GM23248 (cell line): ENCODE data around the gene CTBP2. TPM values are rescaled to one million over a fixed set of nuclear protein-coding genes. Genes with fewer than 3 reads are reported as not detected.

Source experiments
- DNase-seq: peaks from one replicate; pipeline ENCODE4 v3.0.0-alpha.2; 2015
- H2AFZ ChIP-seq: fragments of 200-600 bp; sonication (generic); 2 replicates; pipeline ENCODE4 v1.6.1; 2016; ENCODE audit warnings: antibody characterized with exemption
- H3F3A ChIP-seq: fragments of 200-600 bp; sonication (generic); 2 replicates; pipeline ENCODE4 v1.6.1; 2016; ENCODE audit warnings: mild to moderate bottlenecking, antibody characterized with exemption, mixed run types; ENCODE audit not compliant: insufficient read depth
- H3K27ac ChIP-seq: fragments of 200-600 bp; sonication (generic); 2 replicates; pipeline ENCODE4 v1.5.1; 2016; ENCODE audit warnings: mild to moderate bottlenecking
- H3K27me3 ChIP-seq: fragments of 200-600 bp; sonication (generic); replicated peaks from 2 replicates; pipeline ENCODE4 v1.6.1; 2016; ENCODE audit warnings: mild to moderate bottlenecking; ENCODE audit not compliant: insufficient read depth
- H3K36me3 ChIP-seq: fragments of 200-600 bp; sonication (generic); 2 replicates; pipeline ENCODE4 v1.6.1; 2016; ENCODE audit warnings: low read depth, mild to moderate bottlenecking
- H3K4me1 ChIP-seq: fragments of 200-600 bp; sonication (generic); 2 replicates; pipeline ENCODE4 v1.6.1; 2016; ENCODE audit warnings: mild to moderate bottlenecking; ENCODE audit not compliant: insufficient read depth
- H3K4me2 ChIP-seq: fragments of 200-600 bp; sonication (generic); one replicate; pipeline ENCODE4 v1.6.1; 2016; ENCODE audit warnings: mild to moderate bottlenecking; ENCODE audit not compliant: unreplicated experiment
- H3K4me3 ChIP-seq: fragments of 200-600 bp; sonication (generic); 2 replicates; pipeline ENCODE4 v1.5.1; 2016; ENCODE audit warnings: mild to moderate bottlenecking
- H3K79me2 ChIP-seq: fragments of 200-600 bp; sonication (generic); 2 replicates; pipeline ENCODE4 v1.6.1; 2016; ENCODE audit warnings: mild to moderate bottlenecking; ENCODE audit not compliant: insufficient read depth
- H3K9ac ChIP-seq: fragments of 200-600 bp; sonication (generic); 2 replicates; pipeline ENCODE4 v1.6.1; 2016; ENCODE audit warnings: mild to moderate bottlenecking
- H3K9me2 ChIP-seq: fragments of 200-600 bp; sonication (generic); 2 replicates; pipeline ENCODE4 v1.6.1; 2016; ENCODE audit warnings: mixed run types, mild to moderate bottlenecking, moderate library complexity; ENCODE audit not compliant: insufficient read depth
- H3K9me3 ChIP-seq: fragments of 200-600 bp; sonication (generic); one replicate; pipeline ENCODE4 v1.6.1; 2017; ENCODE audit warnings: low read depth
- H4K20me1 ChIP-seq: fragments of 200-600 bp; sonication (generic); 2 replicates; pipeline ENCODE4 v1.6.0; 2016; ENCODE audit not compliant: insufficient read depth
- EZH2 ChIP-seq: fragments of 200-600 bp; sonication (generic); IDR thresholded peaks from 2 replicates; pipeline ENCODE4 v1.6.1; 2018; ENCODE audit warnings: antibody characterized with exemption, mild to moderate bottlenecking; ENCODE audit not compliant: insufficient read depth, poor library complexity, severe bottlenecking
- EZH2phosphoT487 ChIP-seq: fragments of 200-600 bp; sonication (generic); IDR thresholded peaks from 2 replicates; pipeline ENCODE4 v1.6.1; 2018; ENCODE audit warnings: antibody characterized with exemption, moderate library complexity, mild to moderate bottlenecking, low read depth; ENCODE audit not compliant: insufficient read depth
- WGBS, 2 experiments: methylation state at CpG; one replicate each; pipeline ENCODE4 v1.1.6; 2015 to 2017; ENCODE audit warnings: low lambda C conversion rate in 2 of 2, low coverage in 1 of 2; ENCODE audit errors: missing lambda C conversion rate in 2 of 2; 5-methylcytosine and 5-hydroxymethylcytosine counted together
- in situ Hi-C: fragments of 300-500 bp; cut with MboI; formaldehyde crosslinking; loops from 2 replicates; pipeline ENCODE4 v1.15.0; 2020
- polyA plus RNA-seq: library from polyadenylated mRNA; unstranded; fragments of >200 nt; fragmentation: Nextera tagmentation; extraction: Ambion mirVana; gene quantifications from 2 replicates; pipeline ENCODE4 v1.2.1, GENCODE V29; 2016
- total RNA-seq: library from RNA; depleted of rRNA; stranded (reverse); fragments of >200 nt; shearing (Covaris generic); gene quantifications from 2 replicates; pipeline ENCODE4 v1.2.3, GENCODE V29; 2014

The CTBP2 gene
- total and polyA plus RNA-seq, 2 experiments from 2014 or later, result 52.0 to 65.5 TPM

DNA sequence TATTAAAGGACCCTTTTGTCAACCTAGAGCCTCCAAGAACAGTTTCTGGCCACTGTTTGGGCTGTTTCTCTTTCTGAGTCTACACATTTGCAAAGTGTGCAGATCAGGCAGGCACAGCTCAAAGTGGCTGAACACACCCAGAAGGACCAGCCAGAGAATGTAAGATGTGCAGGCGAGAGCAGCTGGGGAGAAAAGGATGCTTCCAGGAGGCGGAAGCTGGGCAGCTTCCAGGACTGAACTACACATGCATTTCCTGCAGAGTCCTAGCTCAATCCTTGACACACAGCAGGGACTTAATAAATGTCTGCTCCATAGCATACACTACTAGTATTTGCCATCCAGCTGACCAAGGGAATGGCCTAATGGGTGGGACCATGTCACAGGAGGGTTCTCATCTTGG is 70.9 kb downstream of the CTBP2 start:
- no peak overlapping the region for H3K4me2 ChIP-seq
- no peak overlapping the region for H3K9ac ChIP-seq
- no peak for TF ChIP-seq EZH2phosphoT487
- no peak for TF ChIP-seq EZH2
- peaks cover 35% of the 10 kb centered on the region for H3K4me1 ChIP-seq
- H3K4me3 ChIP-seq, result no peak overlapping the region
- no peak overlapping the region for H3K27ac ChIP-seq
- H2AFZ ChIP-seq, result no peak overlapping the region
- H3F3A ChIP-seq, result peaks cover 25% of the 10 kb centered on the region
- no peaks in the 10 kb centered on the region for H3K36me3 ChIP-seq
- H4K20me1 ChIP-seq, result no peaks in the 10 kb centered on the region; the same call in 1 of the 2 replicates
- 54 to 83% methylated on average over 2 of the region's 2 CpGs for WGBS, 2 experiments
- H3K27me3 ChIP-seq, result no peaks in the 10 kb centered on the region
- no peak for DNase-seq
- peaks cover 99% of the 10 kb centered on the region for H3K79me2 ChIP-seq
- no peaks in the 10 kb centered on the region for H3K9me3 ChIP-seq
- in situ Hi-C loops, result no loop called here
- H3K9me2 ChIP-seq, result no peaks in the 10 kb centered on the region

DNA sequence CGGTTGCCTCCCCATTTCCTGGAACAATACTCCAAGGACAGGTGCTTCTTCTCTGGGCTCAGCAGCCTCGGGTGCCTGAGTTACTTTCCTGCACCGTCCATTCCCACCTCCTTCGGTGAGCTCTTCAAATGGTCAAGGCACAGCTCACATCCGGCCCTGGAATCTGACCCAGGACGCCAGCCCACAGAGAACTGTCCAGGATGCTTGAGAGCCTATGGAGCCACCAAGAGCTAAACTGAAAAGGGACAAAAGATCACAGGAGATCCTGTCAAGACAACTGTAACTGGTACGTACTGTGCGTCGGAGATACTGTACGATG is 72.5 kb downstream of the CTBP2 start:
- Histone ChIP-seq H3K4me3 (no peak overlapping the region), H3K27me3 (no peaks in the 10 kb centered on the region), H3K4me2 (no peak overlapping the region), H3F3A (peaks cover 15% of the 10 kb centered on the region), H3K79me2 (peaks cover 97% of the 10 kb centered on the region), H4K20me1 (no peaks in the 10 kb centered on the region; the same call in 1 of the 2 replicates), H3K4me1 (peaks cover 36% of the 10 kb centered on the region), H3K9me3 (no peaks in the 10 kb centered on the region), H3K9me2 (no peaks in the 10 kb centered on the region), H3K9ac (no peak overlapping the region), H3K36me3 (no peaks in the 10 kb centered on the region), H2AFZ (no peak overlapping the region), H3K27ac (no peak overlapping the region)
- WGBS, 2 experiments, result 92 to 93% methylated on average over 10 of the region's 10 CpGs
- TF ChIP-seq EZH2, result no peak
- TF ChIP-seq EZH2phosphoT487, result no peak
- in situ Hi-C loops, result no loop called here
- no peak for DNase-seq

DNA sequence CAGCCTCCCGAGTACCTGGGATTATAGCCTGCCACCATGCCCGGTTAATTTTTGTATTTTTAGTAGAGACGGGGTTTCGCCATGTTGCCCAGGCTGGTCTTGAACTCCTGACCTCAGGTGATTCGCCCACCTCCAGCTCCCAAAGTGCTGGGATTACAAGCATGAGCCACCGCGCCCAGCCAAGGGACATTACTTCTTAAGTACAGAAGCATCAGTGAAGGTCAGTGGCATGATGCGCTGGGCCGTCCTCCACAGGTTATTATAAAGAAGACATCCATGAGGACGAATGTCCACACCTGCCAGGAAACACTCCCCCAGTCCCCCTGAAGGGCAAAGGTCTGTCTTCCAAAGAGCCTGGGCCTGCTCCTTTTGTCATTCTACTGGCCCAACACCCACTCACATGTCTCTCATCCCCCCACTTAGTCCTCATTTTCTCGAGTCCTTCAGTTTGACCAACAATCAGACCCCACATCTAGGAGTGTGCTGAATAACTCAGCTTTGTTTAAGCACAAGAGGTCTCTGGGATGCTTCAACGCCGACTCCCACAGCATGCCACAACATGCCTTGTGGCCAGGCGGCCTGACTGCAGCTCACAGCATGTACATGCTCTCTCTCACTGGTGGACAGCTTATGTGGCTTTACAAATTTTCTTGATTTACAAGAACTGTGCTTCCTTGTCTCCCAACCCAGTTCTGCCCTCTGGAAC is 73.0 kb downstream of the CTBP2 start:
- WGBS, 2 experiments, result 96 to 98% methylated on average over 14 of the region's 14 CpGs
- no peaks in the 10 kb centered on the region; the same call in 1 of the 2 replicates for H4K20me1 ChIP-seq
- in situ Hi-C loops, result no loop called here
- no peak overlapping the region for H3K27ac ChIP-seq
- no peak overlapping the region for H3K9ac ChIP-seq
- peaks cover 97% of the 10 kb centered on the region for H3K79me2 ChIP-seq
- H3K9me3 ChIP-seq, result no peaks in the 10 kb centered on the region
- no peaks in the 10 kb centered on the region for H3K9me2 ChIP-seq
- no peaks in the 10 kb centered on the region for H3K27me3 ChIP-seq
- H3K36me3 ChIP-seq, result no peaks in the 10 kb centered on the region
- no peak overlapping the region for H3K4me3 ChIP-seq
- no peak for TF ChIP-seq EZH2phosphoT487
- TF ChIP-seq EZH2, result no peak
- H3K4me2 ChIP-seq, result no peak overlapping the region
- no peak overlapping the region for H2AFZ ChIP-seq
- DNase-seq, result no peak
- H3F3A ChIP-seq, result peaks cover 10% of the 10 kb centered on the region
- peaks cover 31% of the 10 kb centered on the region for H3K4me1 ChIP-seq

DNA sequence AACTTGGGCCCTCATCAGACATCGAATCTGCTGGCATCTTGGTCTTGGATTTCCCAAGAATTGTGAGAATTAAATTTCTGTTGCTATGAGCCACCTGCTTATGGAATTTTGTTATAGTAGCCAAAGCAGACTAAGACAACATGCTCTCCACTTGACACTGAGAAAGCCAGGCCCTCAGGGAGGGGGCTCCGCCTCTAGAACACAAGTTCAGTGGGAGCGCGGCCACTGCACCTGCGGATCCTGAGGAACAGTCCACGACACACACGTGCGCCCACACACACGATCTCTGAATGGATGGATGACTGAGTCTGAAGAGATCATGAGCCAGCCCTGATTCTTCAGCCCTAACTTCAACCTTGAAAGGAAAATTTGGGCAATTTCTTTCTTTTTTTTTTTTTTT is 73.7 kb downstream of the CTBP2 start:
- H3K9me3 ChIP-seq, result no peaks in the 10 kb centered on the region
- TF ChIP-seq EZH2 (no peak), EZH2phosphoT487 (no peak)
- no peak overlapping the region for H3K9ac ChIP-seq
- in situ Hi-C loops, result no loop called here
- no peaks in the 10 kb centered on the region; the same call in 1 of the 2 replicates for H4K20me1 ChIP-seq
- H3K4me1 ChIP-seq, result peaks cover 24% of the 10 kb centered on the region
- no peak for DNase-seq
- 97 to 98% methylated on average over 9 of the region's 9 CpGs for WGBS, 2 experiments
- no peak overlapping the region for H3K27ac ChIP-seq
- H3K9me2 ChIP-seq, result no peaks in the 10 kb centered on the region
- H3F3A ChIP-seq, result 0 out of 2 replicates have a peak, but pooled peaks cover 5% of the 10 kb centered on the region
- no peak overlapping the region for H2AFZ ChIP-seq
- no peak overlapping the region for H3K4me2 ChIP-seq
- no peak overlapping the region for H3K4me3 ChIP-seq
- H3K36me3 ChIP-seq, result no peaks in the 10 kb centered on the region
- no peaks in the 10 kb centered on the region for H3K27me3 ChIP-seq
- peaks cover 97% of the 10 kb centered on the region for H3K79me2 ChIP-seq
